H9 (cell line): ENCODE measurements around the gene IGFBP5. TPM values are rescaled to one million over a fixed set of nuclear protein-coding genes. Genes with fewer than 3 reads are reported as not detected.

ENCODE experiments used
- DNase-seq: peaks from one replicate; pipeline ENCODE4 v3.0.0-alpha.2; 2017
- H2AFZ ChIP-seq: one replicate; pipeline ENCODE4 v1.6.1; 2013; ENCODE audit warnings: mild to moderate bottlenecking, low read length, control low read depth, moderate library complexity
- H2AK5ac ChIP-seq: 2 replicates; pipeline ENCODE4 v1.6.1; 2013; ENCODE audit warnings: low read length, control low read depth, mixed read lengths; ENCODE audit not compliant: insufficient read length
- H2BK120ac ChIP-seq: one replicate; pipeline ENCODE4 v1.6.1; 2013; ENCODE audit warnings: low read depth, mild to moderate bottlenecking, low read length, control low read depth, inconsistent platforms; ENCODE audit not compliant: poor library complexity, severe bottlenecking
- H2BK12ac ChIP-seq: 2 replicates; pipeline ENCODE4 v1.6.1; 2013; ENCODE audit warnings: low read length, control low read depth, mixed read lengths, low read depth; ENCODE audit not compliant: insufficient read length
- H2BK15ac ChIP-seq: 2 replicates; pipeline ENCODE4 v1.6.1; 2013; ENCODE audit warnings: low read depth, low read length, control low read depth
- H2BK20ac ChIP-seq: one replicate; pipeline ENCODE4 v1.6.1; 2013; ENCODE audit warnings: low read depth, mild to moderate bottlenecking, low read length, control low read depth, inconsistent platforms; ENCODE audit not compliant: poor library complexity, severe bottlenecking
- H2BK5ac ChIP-seq: 2 replicates; pipeline ENCODE4 v1.6.1; 2013; ENCODE audit warnings: low read length, control low read depth, mixed read lengths; ENCODE audit not compliant: insufficient read length
- H3K14ac ChIP-seq: 2 replicates; pipeline ENCODE4 v1.6.1; 2013; ENCODE audit warnings: low read length, control low read depth; ENCODE audit not compliant: insufficient read depth
- H3K18ac ChIP-seq: 2 replicates; pipeline ENCODE4 v1.6.1; 2013; ENCODE audit warnings: low read depth, mild to moderate bottlenecking, mixed read lengths, low read length, control low read depth; ENCODE audit not compliant: insufficient read length
- H3K23ac ChIP-seq: 2 replicates; pipeline ENCODE4 v1.6.1; 2013; ENCODE audit warnings: low read length, control low read depth, mixed read lengths, low read depth; ENCODE audit not compliant: insufficient read length
- H3K23me2 ChIP-seq: 2 replicates; pipeline ENCODE4 v1.6.1; 2013; ENCODE audit warnings: low read depth, mild to moderate bottlenecking, mixed read lengths, low read length, control low read depth; ENCODE audit not compliant: insufficient read length, poor library complexity, severe bottlenecking
- H3K27ac ChIP-seq: 2 replicates; pipeline ENCODE4 v1.5.1; 2013; ENCODE audit warnings: low read length, control low read depth, mixed read lengths, low read depth; ENCODE audit not compliant: insufficient read length
- H3K27me3 ChIP-seq: 2 replicates; pipeline ENCODE4 v1.6.1; 2013; ENCODE audit warnings: low read length, control low read depth, inconsistent platforms; ENCODE audit not compliant: insufficient read depth
- H3K4ac ChIP-seq: 2 replicates; pipeline ENCODE4 v1.6.1; 2013; ENCODE audit warnings: low read depth, mild to moderate bottlenecking, control low read depth, inconsistent platforms, low read length, moderate library complexity
- H3K4me1 ChIP-seq: 2 replicates; pipeline ENCODE4 v1.6.1; 2013; ENCODE audit warnings: low read length, control low read depth, inconsistent platforms; ENCODE audit not compliant: insufficient read depth
- H3K4me2 ChIP-seq: 2 replicates; pipeline ENCODE4 v1.6.1; 2013; ENCODE audit warnings: low read length, control low read depth, mixed read lengths; ENCODE audit not compliant: insufficient read length, insufficient read depth
- H3K56ac ChIP-seq: 2 replicates; pipeline ENCODE4 v1.6.1; 2013; ENCODE audit warnings: low read depth, mild to moderate bottlenecking, mixed read lengths, low read length, control low read depth; ENCODE audit not compliant: insufficient read length
- H3K79me1 ChIP-seq: 2 replicates; pipeline ENCODE4 v1.6.1; 2013; ENCODE audit warnings: low read depth, mild to moderate bottlenecking, moderate library complexity, low read length, control low read depth, inconsistent platforms; ENCODE audit not compliant: insufficient read depth, poor library complexity, severe bottlenecking
- H3K79me2 ChIP-seq: 2 replicates; pipeline ENCODE4 v1.6.1; 2013; ENCODE audit warnings: low read length, control low read depth, inconsistent platforms; ENCODE audit not compliant: insufficient read depth
- H3K9ac ChIP-seq: 2 replicates; pipeline ENCODE4 v1.6.1; 2013; ENCODE audit warnings: low read length, control low read depth, mixed read lengths; ENCODE audit not compliant: insufficient read length; ENCODE audit errors: extremely low read depth
- H3K9me3 ChIP-seq: one replicate; pipeline ENCODE4 v1.6.1; 2013; ENCODE audit warnings: low read depth, low read length, inconsistent platforms; ENCODE audit not compliant: control insufficient read depth
- H3T11ph ChIP-seq: one replicate; pipeline ENCODE4 v1.6.1; 2013; ENCODE audit warnings: mild to moderate bottlenecking, low read length, control low read depth, inconsistent platforms
- H4K20me1 ChIP-seq: one replicate; pipeline ENCODE4 v1.6.1; 2013; ENCODE audit not compliant: control insufficient read depth, insufficient read length, insufficient read depth
- H4K5ac ChIP-seq: 2 replicates; pipeline ENCODE4 v1.6.1; 2013; ENCODE audit warnings: low read depth, mild to moderate bottlenecking, mixed read lengths, low read length, control low read depth; ENCODE audit not compliant: insufficient read length
- H4K8ac ChIP-seq: replicated peaks from 2 replicates; pipeline ENCODE4 v1.6.1; 2013; ENCODE audit warnings: low read length, control low read depth, mixed read lengths, low read depth; ENCODE audit not compliant: insufficient read length
- H4K91ac ChIP-seq: 2 replicates; pipeline ENCODE4 v1.6.1; 2013; ENCODE audit warnings: low read depth, mild to moderate bottlenecking, moderate library complexity, mixed read lengths, low read length, control low read depth; ENCODE audit not compliant: insufficient read length
- H3K27ac Mint-ChIP-seq, 3 experiments: 2 replicates in 2 of 3; 3 replicates in 1 of 3; pipeline ENCODE4 v1.8.0; 2020 to 2021; ENCODE audit warnings: mixed read lengths in 3 of 3, mild to moderate bottlenecking in 1 of 3, moderate library complexity in 1 of 3
- H3K27me3 Mint-ChIP-seq: 2 replicates; pipeline ENCODE4 v1.8.0; 2021; ENCODE audit warnings: low read depth, mild to moderate bottlenecking, moderate library complexity, mixed read lengths
- H3K36me3 Mint-ChIP-seq, 3 experiments: 2 replicates in 2 of 3; 3 replicates in 1 of 3; pipeline ENCODE4 v1.8.0; 2020 to 2021; ENCODE audit warnings: low read depth in 3 of 3, mixed read lengths in 3 of 3; ENCODE audit not compliant: insufficient read depth in 1 of 3
- H3K4me1 Mint-ChIP-seq, 2 experiments: 2 replicates each; pipeline ENCODE4 v1.8.0; 2020; ENCODE audit warnings: mixed read lengths in 2 of 2
- H3K4me3 Mint-ChIP-seq, 2 experiments: 2 replicates in 1 of 2; 3 replicates in 1 of 2; pipeline ENCODE4 v1.8.0; 2020 to 2021; ENCODE audit warnings: mild to moderate bottlenecking in 2 of 2, mixed read lengths in 2 of 2, moderate library complexity in 1 of 2
- H3K9me3 Mint-ChIP-seq, 2 experiments: 2 replicates in 1 of 2; 3 replicates in 1 of 2; pipeline ENCODE4 v1.8.0; 2020; ENCODE audit warnings: mild to moderate bottlenecking in 2 of 2, mixed read lengths in 2 of 2, moderate library complexity in 1 of 2
- WGBS: extraction: QIAGEN DNeasy Blood & Tissue Kit; methylation state at CpG from one replicate; pipeline ENCODE4 v1.1.7; 2013; ENCODE audit warnings: missing lambda C conversion rate, low lambda C conversion rate, mixed read lengths; ENCODE audit not compliant: insufficient read length; ENCODE audit errors: extremely low coverage; 5-methylcytosine and 5-hydroxymethylcytosine counted together
- total RNA-seq: library from RNA; stranded (reverse); gene quantifications from 2 replicates; pipeline ENCODE4 v1.2.1, GENCODE V29; 2021
- TF ChIP-seq, protein P1 (sequence below): fragments of 200-600 bp; sonication (generic); conservative IDR thresholded peaks from 3 replicates; pipeline ENCODE4 v1.8.0; 2021; ENCODE audit warnings: antibody characterized with exemption, mild to moderate bottlenecking

Gene IGFBP5
- total RNA-seq, 1 experiment from 2014 or later: 0.90 TPM

DNA sequence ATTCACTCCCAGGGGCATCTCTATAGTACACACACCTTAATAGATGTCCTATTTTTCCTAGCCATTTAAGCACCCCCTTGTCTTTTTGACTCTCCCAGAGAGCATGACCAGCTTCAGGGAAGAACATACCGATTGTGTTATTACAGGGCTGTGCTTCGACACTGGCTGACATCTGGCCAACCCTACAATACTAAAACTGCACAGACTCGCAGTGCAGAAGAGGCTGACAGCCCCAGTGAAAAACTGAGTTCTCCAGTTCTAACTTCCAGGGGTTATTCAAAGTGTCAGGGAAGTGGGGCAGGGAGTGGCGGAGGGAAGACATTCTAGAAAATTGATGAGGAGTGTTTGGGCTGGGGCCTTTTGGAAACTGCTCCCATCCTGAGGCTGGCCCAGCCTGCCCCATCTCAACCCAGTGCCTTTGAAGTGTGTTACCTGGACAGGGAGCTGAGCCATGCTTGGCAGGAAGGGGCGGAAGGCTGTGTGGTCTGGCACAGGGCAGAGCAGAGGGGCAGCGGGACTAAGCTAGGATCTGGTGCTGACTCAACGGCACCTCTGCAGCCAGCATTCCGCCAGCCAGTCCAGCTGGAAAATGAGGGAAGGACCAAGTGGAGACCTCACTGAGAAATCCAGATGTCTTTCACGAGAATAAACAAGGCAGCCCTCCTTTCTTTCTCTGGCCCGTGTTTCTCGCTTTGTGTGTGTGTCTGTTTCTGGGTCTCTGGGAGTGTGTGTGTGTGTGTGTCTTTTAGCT, 15.4 kb upstream of the IGFBP5 start:
- no peak overlapping the region for H2AK5ac ChIP-seq
- WGBS: no CpG with 5 or more reads among the region's 11 CpGs
- H2AFZ ChIP-seq: no peak overlapping the region
- H2BK15ac ChIP-seq: no peak overlapping the region
- TF ChIP-seq, protein P1, sequence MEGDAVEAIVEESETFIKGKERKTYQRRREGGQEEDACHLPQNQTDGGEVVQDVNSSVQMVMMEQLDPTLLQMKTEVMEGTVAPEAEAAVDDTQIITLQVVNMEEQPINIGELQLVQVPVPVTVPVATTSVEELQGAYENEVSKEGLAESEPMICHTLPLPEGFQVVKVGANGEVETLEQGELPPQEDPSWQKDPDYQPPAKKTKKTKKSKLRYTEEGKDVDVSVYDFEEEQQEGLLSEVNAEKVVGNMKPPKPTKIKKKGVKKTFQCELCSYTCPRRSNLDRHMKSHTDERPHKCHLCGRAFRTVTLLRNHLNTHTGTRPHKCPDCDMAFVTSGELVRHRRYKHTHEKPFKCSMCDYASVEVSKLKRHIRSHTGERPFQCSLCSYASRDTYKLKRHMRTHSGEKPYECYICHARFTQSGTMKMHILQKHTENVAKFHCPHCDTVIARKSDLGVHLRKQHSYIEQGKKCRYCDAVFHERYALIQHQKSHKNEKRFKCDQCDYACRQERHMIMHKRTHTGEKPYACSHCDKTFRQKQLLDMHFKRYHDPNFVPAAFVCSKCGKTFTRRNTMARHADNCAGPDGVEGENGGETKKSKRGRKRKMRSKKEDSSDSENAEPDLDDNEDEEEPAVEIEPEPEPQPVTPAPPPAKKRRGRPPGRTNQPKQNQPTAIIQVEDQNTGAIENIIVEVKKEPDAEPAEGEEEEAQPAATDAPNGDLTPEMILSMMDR: no peak
- H2BK20ac ChIP-seq: no peak overlapping the region
- no peak overlapping the region for H3K4me2 ChIP-seq
- no peak overlapping the region for H2BK12ac ChIP-seq
- Mint-ChIP-seq H3K27ac (0 out of 7 replicates have a peak overlapping the region, but pooled peaks of 1 of the 3 experiments have one; percentile 69), H3K4me3 (no peak overlapping the region), H3K27me3 (peaks cover 3% of the 10 kb centered on the region), H3K9me3 (peaks cover 0 to 4% of the 10 kb centered on the region in 2 experiments; a peak in 3 of 5 replicates), H3K36me3 (no peaks in the 10 kb centered on the region), H3K4me1 (no peaks in the 10 kb centered on the region)
- no peaks in the 10 kb centered on the region for H3K9me3 ChIP-seq
- no peaks in the 10 kb centered on the region for H3K79me2 ChIP-seq
- no peaks in the 10 kb centered on the region for H4K20me1 ChIP-seq
- no peaks in the 10 kb centered on the region for H3K27me3 ChIP-seq
- no peak overlapping the region for H3K14ac ChIP-seq
- DNase-seq: no peak
- H3K79me1 ChIP-seq: no peaks in the 10 kb centered on the region
- H3K4me1 ChIP-seq: no peaks in the 10 kb centered on the region; the same call in 1 of the 2 replicates
- no peak overlapping the region for H3K27ac ChIP-seq
- H4K91ac ChIP-seq: no peak overlapping the region
- H3K4ac ChIP-seq: no peak overlapping the region
- no peak overlapping the region for H3K18ac ChIP-seq
- no peak overlapping the region for H3K56ac ChIP-seq
- H2BK120ac ChIP-seq: no peak overlapping the region
- no peak overlapping the region for H3K9ac ChIP-seq
- no peak overlapping the region for H3T11ph ChIP-seq
- no peak overlapping the region for H2BK5ac ChIP-seq
- H3K23me2 ChIP-seq: no peaks in the 10 kb centered on the region
- H4K5ac ChIP-seq: no peak overlapping the region
- no peak overlapping the region for H4K8ac ChIP-seq
- no peak overlapping the region for H3K23ac ChIP-seq
